ENCODE data around the gene PDE4A. TPM values are rescaled to one million over a fixed set of nuclear protein-coding genes. Genes with fewer than 3 reads are reported as not detected.

Gene PDE4A
- total and polyA plus RNA-seq, 10 of the 15 experiments (the other 5 are each of a cell fraction or from before 2014, with no cell fraction given) = 0.24 to 13.3 (median 4.9) TPM

GRCh38 chr19:10403137-10404021, 17.0 kb upstream of the PDE4A start, which contains the start of gene CDC37 (continued):
- no peak for TF ChIP-seq ZBTB4 (CRISPR knock-in tag; IDR thresholded peaks at IDR 0.05)
- TF ChIP-seq ZNF24 (IDR thresholded peaks at IDR 0.05) = no peak
- TF ChIP-seq ETV6 (conservative IDR thresholded peaks at IDR 0.05 in 1 of 2, IDR thresholded peaks at IDR 0.05 in 1 of 2; ENCODE audit: borderline replicate concordance in 1 of 2, low read depth in 1 of 2) = no peak
- TF ChIP-seq E2F4 (IDR thresholded peaks at IDR 0.05; ENCODE audit: low read depth, low read length) = no peak
- TF ChIP-seq STAT1 (conservative IDR thresholded peaks at IDR 0.05) = no peak
- no peak for TF ChIP-seq ZSCAN29 (IDR thresholded peaks at IDR 0.05)
- peak; percentile 39; the same call in 1 of the 2 replicates for TF ChIP-seq PAX5 (IDR thresholded peaks at IDR 0.05; ENCODE audit: borderline replicate concordance, low read depth, low read length)
- TF ChIP-seq E4F1 (IDR thresholded peaks at IDR 0.05; ENCODE audit: borderline replicate concordance, partially characterized antibody) = peak; percentile 30
- TF ChIP-seq BACH1 (IDR thresholded peaks at IDR 0.05; ENCODE audit: borderline replicate concordance) = peak; percentile 66; the same call in 1 of the 2 replicates
- TF ChIP-seq RAD21 (IDR thresholded peaks at IDR 0.05; ENCODE audit: insufficient read depth, low read depth, low read length) = no peak
- no peak for TF ChIP-seq NR2C1 (IDR thresholded peaks at IDR 0.05)
- TF ChIP-seq SPI1 (IDR thresholded peaks at IDR 0.05; ENCODE audit: borderline replicate concordance, insufficient read depth, low read depth, low read length) = no peak
- TF ChIP-seq, protein P1, sequence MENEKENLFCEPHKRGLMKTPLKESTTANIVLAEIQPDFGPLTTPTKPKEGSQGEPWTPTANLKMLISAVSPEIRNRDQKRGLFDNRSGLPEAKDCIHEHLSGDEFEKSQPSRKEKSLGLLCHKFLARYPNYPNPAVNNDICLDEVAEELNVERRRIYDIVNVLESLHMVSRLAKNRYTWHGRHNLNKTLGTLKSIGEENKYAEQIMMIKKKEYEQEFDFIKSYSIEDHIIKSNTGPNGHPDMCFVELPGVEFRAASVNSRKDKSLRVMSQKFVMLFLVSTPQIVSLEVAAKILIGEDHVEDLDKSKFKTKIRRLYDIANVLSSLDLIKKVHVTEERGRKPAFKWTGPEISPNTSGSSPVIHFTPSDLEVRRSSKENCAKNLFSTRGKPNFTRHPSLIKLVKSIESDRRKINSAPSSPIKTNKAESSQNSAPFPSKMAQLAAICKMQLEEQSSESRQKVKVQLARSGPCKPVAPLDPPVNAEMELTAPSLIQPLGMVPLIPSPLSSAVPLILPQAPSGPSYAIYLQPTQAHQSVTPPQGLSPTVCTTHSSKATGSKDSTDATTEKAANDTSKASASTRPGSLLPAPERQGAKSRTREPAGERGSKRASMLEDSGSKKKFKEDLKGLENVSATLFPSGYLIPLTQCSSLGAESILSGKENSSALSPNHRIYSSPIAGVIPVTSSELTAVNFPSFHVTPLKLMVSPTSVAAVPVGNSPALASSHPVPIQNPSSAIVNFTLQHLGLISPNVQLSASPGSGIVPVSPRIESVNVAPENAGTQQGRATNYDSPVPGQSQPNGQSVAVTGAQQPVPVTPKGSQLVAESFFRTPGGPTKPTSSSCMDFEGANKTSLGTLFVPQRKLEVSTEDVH (IDR thresholded peaks at IDR 0.05; ENCODE audit: low read depth, partially characterized antibody) = peak; percentile 80
- no peak for TF ChIP-seq NFIC (IDR thresholded peaks at IDR 0.05; ENCODE audit: low read depth, low read length)
- peak; percentile 71; the same call in 1 of the 2 replicates for TF ChIP-seq ELK1 (IDR thresholded peaks at IDR 0.05; ENCODE audit: low read depth, low read length)
- TF ChIP-seq MTA3 (IDR thresholded peaks at IDR 0.05; ENCODE audit: borderline replicate concordance, low read length) = no peak
- peak; percentile 92 for TF ChIP-seq POLR2AphosphoS2 (IDR thresholded peaks at IDR 0.05; ENCODE audit: low read depth, low read length)

Data from GM12878 (cell line).